ENCODE results near the gene PIK3CD. TPM values are rescaled to one million over a fixed set of nuclear protein-coding genes. Genes with fewer than 3 reads are reported as not detected.

The PIK3CD gene
- total RNA-seq, 2 experiments from 2014 or later: 13.6 to 37.1 TPM

GRCh38 chr1:9768983-9769382, 117.5 kb downstream of the PIK3CD start:
- Histone ChIP-seq H3K4me2 (ENCODE audit: low read length) (no peak overlapping the region), H3K4me3 (ENCODE audit: low read depth, low read length, poor library complexity, severe bottlenecking) (no peak overlapping the region), H3K9me3 (ENCODE audit: low read length) (no peaks in the 10 kb centered on the region), H4K20me1 (ENCODE audit: insufficient read depth, low read length) (no peaks in the 10 kb centered on the region), H3K79me2 (ENCODE audit: insufficient read depth, low read depth, low read length) (peaks cover 27% of the 10 kb centered on the region), H3K36me3 (ENCODE audit: insufficient read depth, low read length) (peaks cover 37% of the 10 kb centered on the region), H3K27ac (ENCODE audit: low read depth, low read length, poor library complexity, severe bottlenecking) (no peak overlapping the region), H3K4me1 (ENCODE audit: insufficient read depth, low read length, poor library complexity, severe bottlenecking) (no peaks in the 10 kb centered on the region), H2AFZ (ENCODE audit: low read length) (no peak overlapping the region), H3K9me2 (ENCODE audit: insufficient read depth, low read length) (no peaks in the 10 kb centered on the region)
- TF ChIP-seq CTCF (conservative IDR thresholded peaks at IDR 0.05; ENCODE audit: low read length) (no peak), EZH2phosphoT487 (IDR thresholded peaks at IDR 0.05; ENCODE audit: borderline replicate concordance, low read depth, low read length) (no peak)
- POLR2A ChIA-PET: no interaction called here
- BruUV-seq (replicated peaks): no TSS peak
- no peak for DNase-seq (ENCODE audit: low spot score)
- CTCF ChIA-PET (ENCODE audit: unreplicated experiment): no interaction called here
- intact Hi-C loops (cut with micrococcal nuclease; ENCODE audit: unreplicated experiment): no loop called here

- Histone ChIP-seq H3K4me3 (ENCODE audit: low read depth, low read length, poor library complexity, severe bottlenecking) (no peak overlapping the region), H4K20me1 (ENCODE audit: insufficient read depth, low read length) (no peaks in the 10 kb centered on the region), H3K4me1 (ENCODE audit: insufficient read depth, low read length, poor library complexity, severe bottlenecking) (no peaks in the 10 kb centered on the region), H3K9me2 (ENCODE audit: insufficient read depth, low read length) (no peaks in the 10 kb centered on the region), H3K4me2 (ENCODE audit: low read length) (no peak overlapping the region), H2AFZ (ENCODE audit: low read length) (no peak overlapping the region), H3K79me2 (ENCODE audit: insufficient read depth, low read depth, low read length) (peaks cover 28% of the 10 kb centered on the region), H3K27ac (ENCODE audit: low read depth, low read length, poor library complexity, severe bottlenecking) (no peak overlapping the region), H3K9me3 (ENCODE audit: low read length) (no peaks in the 10 kb centered on the region), H3K36me3 (ENCODE audit: insufficient read depth, low read length) (peaks cover 36% of the 10 kb centered on the region)
- intact Hi-C loops (cut with micrococcal nuclease; ENCODE audit: unreplicated experiment): no loop called here
- ChIA-PET POLR2A (no interaction called here), CTCF (ENCODE audit: unreplicated experiment) (no interaction called here)
- DNase-seq (ENCODE audit: low spot score): no peak
- BruUV-seq (replicated peaks): TSS peak; percentile 24
- TF ChIP-seq EZH2phosphoT487 (IDR thresholded peaks at IDR 0.05; ENCODE audit: borderline replicate concordance, low read depth, low read length) (no peak), CTCF (conservative IDR thresholded peaks at IDR 0.05; ENCODE audit: low read length) (no peak)
Observed at GRCh38 chr1:9770298-9770697, 118.8 kb downstream of the PIK3CD start.

- Histone ChIP-seq H3K4me1 (ENCODE audit: insufficient read depth, low read length, poor library complexity, severe bottlenecking) (no peaks in the 10 kb centered on the region), H3K4me2 (ENCODE audit: low read length) (no peak overlapping the region), H4K20me1 (ENCODE audit: insufficient read depth, low read length) (no peaks in the 10 kb centered on the region), H3K27ac (ENCODE audit: low read depth, low read length, poor library complexity, severe bottlenecking) (no peak overlapping the region), H3K36me3 (ENCODE audit: insufficient read depth, low read length) (peaks cover 36% of the 10 kb centered on the region), H2AFZ (ENCODE audit: low read length) (no peak overlapping the region), H3K9me2 (ENCODE audit: insufficient read depth, low read length) (no peaks in the 10 kb centered on the region), H3K4me3 (ENCODE audit: low read depth, low read length, poor library complexity, severe bottlenecking) (no peak overlapping the region), H3K79me2 (ENCODE audit: insufficient read depth, low read depth, low read length) (peaks cover 38% of the 10 kb centered on the region; the same call in 1 of the 2 replicates), H3K9me3 (ENCODE audit: low read length) (no peaks in the 10 kb centered on the region)
- intact Hi-C loops (cut with micrococcal nuclease; ENCODE audit: unreplicated experiment): no loop called here
- CTCF ChIA-PET (ENCODE audit: unreplicated experiment): no interaction called here
- DNase-seq (ENCODE audit: low spot score): no peak
- no TSS peak for BruUV-seq (replicated peaks)
- TF ChIP-seq EZH2phosphoT487 (IDR thresholded peaks at IDR 0.05; ENCODE audit: borderline replicate concordance, low read depth, low read length): no peak
- no peak for TF ChIP-seq CTCF (conservative IDR thresholded peaks at IDR 0.05; ENCODE audit: low read length)
- POLR2A ChIA-PET: no interaction called here
Observed at GRCh38 chr1:9774712-9775679, 123.5 kb downstream of the PIK3CD start.
